CD14-positive monocyte (primary cell): ENCODE data around the gene CETN2. TPM values are rescaled to one million over a fixed set of nuclear protein-coding genes. Genes with fewer than 3 reads are reported as not detected.

Experiments
- DNase-seq, 3 donors: peaks; one replicate each; pipeline ENCODE4 v3.0.0-alpha.2; 2011 to 2022
- H2AFZ ChIP-seq: 2 replicates; pipeline ENCODE4 v1.6.0; 2012; ENCODE audit warnings: mild to moderate bottlenecking, low read depth, low read length, inconsistent platforms; ENCODE audit not compliant: insufficient read depth, poor library complexity, severe bottlenecking
- H3K27ac ChIP-seq, 2 donors: 1 replicate in 1 of 2; 2 replicates in 1 of 2; pipeline ENCODE4 v1.5.1; 2012 to 2013; ENCODE audit warnings: low read length in 2 of 2, control low read depth in 1 of 2, inconsistent platforms in 1 of 2, low read depth in 1 of 2, mild to moderate bottlenecking in 1 of 2
- H3K27me3 ChIP-seq, 2 donors: one replicate each; pipeline versions ENCODE4 v1.6.0 to v1.6.1; 2011 to 2013; ENCODE audit warnings: low read length in 2 of 2; ENCODE audit not compliant: control insufficient read depth in 2 of 2, insufficient read depth in 2 of 2
- H3K36me3 ChIP-seq, 2 donors: replicated peaks in 1 of 2; 1 replicate in 1 of 2; 2 replicates in 1 of 2; pipeline versions ENCODE4 v1.5.1 to v1.6.1; 2012 to 2013; ENCODE audit warnings: low read length in 2 of 2, control low read depth in 1 of 2, inconsistent platforms in 1 of 2, mild to moderate bottlenecking in 1 of 2; ENCODE audit not compliant: insufficient read depth in 2 of 2, control insufficient read depth in 1 of 2
- H3K4me1 ChIP-seq, 2 donors: 1 replicate in 1 of 2; 2 replicates in 1 of 2; pipeline versions ENCODE4 v1.5.1 to v1.6.1; 2012 to 2013; ENCODE audit warnings: low read length in 2 of 2, control low read depth in 1 of 2, inconsistent platforms in 1 of 2, mild to moderate bottlenecking in 1 of 2, moderate library complexity in 1 of 2; ENCODE audit not compliant: insufficient read depth in 2 of 2, control insufficient read depth in 1 of 2
- H3K4me2 ChIP-seq: replicated peaks from 2 replicates; pipeline ENCODE3; 2012; ENCODE audit warnings: low read length, moderate library complexity, mild to moderate bottlenecking; ENCODE audit not compliant: poor library complexity, severe bottlenecking; ENCODE audit errors: extremely low read depth
- H3K4me3 ChIP-seq, 3 experiments: fragments of 200-600 bp in 1 of 3; sonication (generic) in 1 of 3; replicated peaks in 1 of 3; 1 replicate in 2 of 3; 2 replicates in 1 of 3; pipeline ENCODE4 v1.5.1; 2011 to 2013; ENCODE audit warnings: low read length in 3 of 3, mild to moderate bottlenecking in 3 of 3, control low read depth in 2 of 3, low read depth in 2 of 3, inconsistent platforms in 1 of 3, moderate library complexity in 1 of 3
- H3K79me2 ChIP-seq: 2 replicates; pipeline ENCODE4 v1.6.0; 2012; ENCODE audit warnings: mild to moderate bottlenecking, control low read depth, inconsistent platforms, low read length, moderate library complexity; ENCODE audit not compliant: insufficient read depth
- H3K9ac ChIP-seq: 2 replicates; pipeline ENCODE4 v1.6.0; 2017; ENCODE audit warnings: low read length, mild to moderate bottlenecking; ENCODE audit not compliant: insufficient read depth, poor library complexity, severe bottlenecking
- H3K9me3 ChIP-seq, 2 donors: replicated peaks in 1 of 2; 1 replicate in 1 of 2; 2 replicates in 1 of 2; pipeline versions ENCODE4 v1.5.1 to v1.6.1; 2012 to 2013; ENCODE audit warnings: low read length in 2 of 2, control low read depth in 1 of 2; ENCODE audit not compliant: control insufficient read depth in 1 of 2, insufficient read depth in 1 of 2
- H4K20me1 ChIP-seq: 2 replicates; pipeline ENCODE4 v1.6.0; 2012; ENCODE audit warnings: mild to moderate bottlenecking, low read length, control low read depth, moderate library complexity; ENCODE audit not compliant: insufficient read depth
- H3K27ac Mint-ChIP-seq, 7 donors: one replicate each; pipeline ENCODE4 v1.8.0; 2020; ENCODE audit warnings: mild to moderate bottlenecking in 7 of 7, mixed read lengths in 7 of 7, moderate library complexity in 6 of 7, inconsistent platforms in 2 of 7
- H3K27me3 Mint-ChIP-seq, 3 donors: one replicate each; pipeline ENCODE4 v1.8.0; 2021 to 2022; ENCODE audit warnings: low read depth in 3 of 3, mild to moderate bottlenecking in 3 of 3, mixed read lengths in 3 of 3, moderate library complexity in 3 of 3, inconsistent platforms in 1 of 3
- H3K36me3 Mint-ChIP-seq, 2 donors: one replicate each; pipeline ENCODE4 v1.8.0; 2020; ENCODE audit warnings: mixed read lengths in 2 of 2, inconsistent platforms in 1 of 2, mild to moderate bottlenecking in 1 of 2
- H3K4me1 Mint-ChIP-seq: one replicate; pipeline ENCODE4 v1.8.0; 2020; ENCODE audit warnings: mild to moderate bottlenecking, mixed read lengths
- H3K4me3 Mint-ChIP-seq, 2 donors: one replicate each; pipeline ENCODE4 v1.8.0; 2020; ENCODE audit warnings: mild to moderate bottlenecking in 2 of 2, mixed read lengths in 2 of 2, moderate library complexity in 1 of 2
- H3K9me3 Mint-ChIP-seq, 7 donors: one replicate each; pipeline ENCODE4 v1.8.0; 2020 to 2022; ENCODE audit warnings: mixed read lengths in 7 of 7, mild to moderate bottlenecking in 6 of 7, moderate library complexity in 6 of 7, inconsistent platforms in 2 of 7
- CTCF ChIP-seq: fragments of 200-600 bp; IDR thresholded peaks from one replicate; pipeline ENCODE4 v1.8.0; 2022; ENCODE audit warnings: antibody characterized with exemption, mild to moderate bottlenecking
- WGBS: methylation state at CpG from one replicate; pipeline ENCODE4 v1.1.5; 2013; ENCODE audit warnings: missing lambda C conversion rate; ENCODE audit not compliant: insufficient coverage; 5-methylcytosine and 5-hydroxymethylcytosine counted together
- intact Hi-C, 2 donors: fragments of 100-400 bp; cut with micrococcal nuclease; formaldehyde crosslinking; loops; one replicate each; pipeline versions ENCODE4 v1.15.0 to v1.15.1; 2023
- polyA plus RNA-seq, 3 donors: library from polyadenylated mRNA; depleted of rRNA in 1 of 3; unstranded in 2 of 3; stranded (reverse) in 1 of 3; fragments of 300-500 nt in 2 of 3; fragments of >200 nt in 1 of 3; fragmentation: Illumina TruSeq in 2 of 3; gene quantifications; 1 replicate in 2 of 3; 2 replicates in 1 of 3; pipeline ENCODE4 v1.2.3, GENCODE V29; 2012 to 2021

CETN2 gene
- polyA plus RNA-seq, 3 donors: 5.4 to 26.7 (median 19.9) TPM

GRCh38 chrX:152831391-152831790 lies 834 bp upstream of the CETN2 start:
- H3K27ac ChIP-seq: peak overlapping the region; percentile 8 to 83
- no peaks in the 10 kb centered on the region for H3K27me3 ChIP-seq
- DNase-seq: no peak
- H2AFZ ChIP-seq: peak overlapping the region; percentile 77
- H3K4me1 ChIP-seq: peaks cover 12 to 17% of the 10 kb centered on the region in 2 donors
- peak overlapping the region; percentile 70 for H3K9ac ChIP-seq
- H3K4me3 ChIP-seq: peak overlapping the region; percentile 44 to 78 (median 66)
- peaks cover 4 to 13% of the 10 kb centered on the region in 2 donors for H3K36me3 Mint-ChIP-seq
- no peaks in the 10 kb centered on the region for H4K20me1 ChIP-seq
- H3K4me2 ChIP-seq: peak overlapping the region; percentile 76
- peaks cover 21% of the 10 kb centered on the region for H3K79me2 ChIP-seq
- H3K27me3 Mint-ChIP-seq: peaks cover 0 to 11% (median 2%) of the 10 kb centered on the region in 3 donors
- H3K9me3 Mint-ChIP-seq: peaks cover 0 to 7% (median 0%) of the 10 kb centered on the region in 7 donors
- peaks cover 20% of the 10 kb centered on the region for H3K4me1 Mint-ChIP-seq
- peak overlapping the region; percentile 77 to 91 (median 88) for H3K27ac Mint-ChIP-seq
- TF ChIP-seq CTCF: no peak
- peak overlapping the region; percentile 85 to 92 for H3K4me3 Mint-ChIP-seq
- no peaks in the 10 kb centered on the region for H3K9me3 ChIP-seq
- H3K36me3 ChIP-seq: peaks cover 2 to 13% of the 10 kb centered on the region in 2 donors
- WGBS: no CpG with 5 or more reads among the region's 10 CpGs
- intact Hi-C loops: loop anchor here in 1 of 2 donors (2.0 kb wide), 1 partner anchor 639 kb away; the partner anchor contains the start of gene HAUS7

DNA sequence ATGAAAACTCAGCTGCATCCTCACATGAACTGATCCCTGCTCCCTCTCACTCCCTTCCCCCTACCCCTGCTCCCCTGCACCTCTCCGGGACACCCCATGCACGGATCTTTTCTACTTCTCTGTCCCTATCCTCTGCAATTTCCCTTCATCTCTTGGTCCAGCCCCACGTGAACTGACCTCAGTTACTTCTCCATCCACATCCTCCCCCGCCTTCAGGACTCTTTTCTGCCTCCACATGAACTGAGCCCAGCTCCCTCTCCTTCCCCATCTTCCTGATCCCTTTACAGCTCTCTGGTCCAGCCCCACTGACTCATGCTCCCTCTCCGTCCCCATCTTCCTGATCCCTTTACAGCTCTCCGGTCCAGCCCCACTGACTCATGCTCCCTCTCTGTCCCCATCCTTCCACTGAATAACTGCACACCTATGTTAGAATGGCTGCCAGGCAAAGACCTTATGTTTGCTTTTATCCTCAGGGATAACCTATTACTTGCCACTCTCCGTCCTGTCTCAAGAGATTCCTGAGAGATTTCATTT lies 5.6 kb downstream of the CETN2 start:
- Histone ChIP-seq H3K36me3 (no peaks in the 10 kb centered on the region), H3K9ac (no peak overlapping the region), H3K4me3 (no peak overlapping the region), H2AFZ (no peak overlapping the region), H3K27me3 (peaks cover 0 to 7% of the 10 kb centered on the region in 2 donors), H4K20me1 (no peaks in the 10 kb centered on the region), H3K4me2 (no peak overlapping the region), H3K79me2 (no peaks in the 10 kb centered on the region), H3K9me3 (no peaks in the 10 kb centered on the region), H3K27ac (no peak overlapping the region), H3K4me1 (peaks cover 0 to 1% of the 10 kb centered on the region in 2 donors)
- Mint-ChIP-seq H3K4me3 (no peak overlapping the region), H3K4me1 (no peaks in the 10 kb centered on the region), H3K36me3 (peaks cover 0 to 1% of the 10 kb centered on the region in 2 donors), H3K27ac (no peak overlapping the region), H3K9me3 (no peaks in the 10 kb centered on the region), H3K27me3 (peaks cover 2 to 12% (median 2%) of the 10 kb centered on the region in 3 donors)
- TF ChIP-seq CTCF: no peak
- DNase-seq: no peak
- 61% methylated on average over 4 of the region's 7 CpGs for WGBS
- intact Hi-C loops: no loop called here
